Measurements from ENCODE around the gene NOMO2.
"Not testable (repeated sequence)": the region's sequence is repeated elsewhere in the genome, so short reads cannot be mapped to it uniquely, and the experiment has no call there.

- not testable (repeated sequence) for TF ChIP-seq ZNF274 (IDR thresholded peaks at IDR 0.05; ENCODE audit: low read depth, low read length); YY1 (IDR thresholded peaks at IDR 0.05; ENCODE audit: insufficient read depth, insufficient read length)
Measured at GRCh38 chr16:18553671-18554070, 8.2 kb downstream of the NOMO2 start.
